ENCODE results near the gene SLC22A23.

Gene SLC22A23

DNA sequence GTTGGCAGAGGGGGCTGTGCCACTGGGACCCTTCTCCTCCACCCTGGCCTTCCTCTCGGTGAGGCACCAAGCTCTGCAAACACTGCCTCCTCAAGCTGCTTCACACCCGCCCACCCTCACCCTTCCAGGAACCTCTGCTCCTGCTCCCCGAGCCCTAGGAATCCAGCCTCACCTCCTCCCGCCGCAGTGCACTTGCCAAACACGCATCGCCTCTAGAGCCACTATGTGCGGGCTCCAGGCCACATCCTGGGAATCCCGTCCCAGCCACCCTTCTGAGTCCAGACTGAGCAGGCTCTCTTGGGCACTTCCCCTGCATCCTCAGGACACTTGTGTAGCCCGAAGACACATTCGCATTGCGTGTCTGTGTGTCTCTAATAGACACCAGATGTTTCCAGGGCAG, 179.6 kb downstream of the SLC22A23 start:
- TF ChIP-seq, protein P1, sequence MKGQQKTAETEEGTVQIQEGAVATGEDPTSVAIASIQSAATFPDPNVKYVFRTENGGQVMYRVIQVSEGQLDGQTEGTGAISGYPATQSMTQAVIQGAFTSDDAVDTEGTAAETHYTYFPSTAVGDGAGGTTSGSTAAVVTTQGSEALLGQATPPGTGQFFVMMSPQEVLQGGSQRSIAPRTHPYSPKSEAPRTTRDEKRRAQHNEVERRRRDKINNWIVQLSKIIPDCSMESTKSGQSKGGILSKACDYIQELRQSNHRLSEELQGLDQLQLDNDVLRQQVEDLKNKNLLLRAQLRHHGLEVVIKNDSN (IDR thresholded peaks at IDR 0.05): no peak
- TF ChIP-seq EGR1 (IDR thresholded peaks at IDR 0.05) (no peak), CEBPB (IDR thresholded peaks at IDR 0.05) (no peak), TEAD4 (IDR thresholded peaks at IDR 0.05) (no peak), TAF1 (IDR thresholded peaks at IDR 0.05; ENCODE audit: low read depth) (no peak)

DNA sequence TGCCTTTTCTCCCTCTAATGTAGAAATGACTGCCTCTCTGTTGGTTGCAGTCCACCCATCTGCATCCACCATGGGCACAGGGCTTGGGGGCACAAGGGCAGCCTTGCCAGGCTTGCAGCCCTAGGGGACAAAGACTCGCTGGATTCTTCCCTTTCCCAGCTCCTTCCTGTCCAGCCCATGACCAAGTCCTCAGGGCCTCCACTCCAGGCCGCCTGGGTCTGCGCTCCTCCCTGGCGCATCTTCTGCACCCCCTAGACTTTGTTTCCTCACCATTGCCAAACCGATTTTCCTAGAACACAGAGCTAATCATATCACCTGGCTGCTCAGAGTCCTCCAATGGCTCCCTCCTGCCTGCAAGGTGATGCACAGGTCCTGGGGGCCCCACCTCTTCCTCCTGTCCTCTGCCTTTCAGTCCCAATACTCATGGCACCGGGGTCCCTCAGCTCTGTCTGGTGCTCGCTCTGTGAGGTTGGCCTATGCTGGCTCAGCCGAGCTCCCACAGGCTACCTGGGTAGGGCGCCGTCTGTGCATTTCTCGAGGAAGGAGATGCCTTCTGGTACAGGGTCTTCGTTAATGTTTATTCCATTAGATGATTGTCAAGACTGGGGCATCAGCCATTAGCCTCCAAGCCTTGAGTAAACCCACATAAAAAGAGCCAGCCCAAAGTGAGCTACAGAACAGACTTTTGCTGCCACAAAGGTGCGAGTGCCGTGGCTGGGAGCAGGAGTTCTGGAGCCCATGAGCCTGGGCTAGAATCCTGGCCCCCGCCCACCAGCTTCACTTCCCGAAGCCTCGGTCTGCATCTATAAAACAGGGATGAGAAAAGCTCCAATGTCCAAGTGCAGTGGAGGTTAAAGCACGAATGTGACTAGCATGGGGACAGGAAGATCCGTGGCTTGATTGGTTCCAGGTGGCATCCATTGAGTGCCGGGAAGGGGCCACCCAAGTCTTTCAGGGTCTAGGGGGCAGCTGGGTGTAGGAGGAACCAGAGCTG, 180.4 kb downstream of the SLC22A23 start:
- TF ChIP-seq TAF1 (IDR thresholded peaks at IDR 0.05; ENCODE audit: low read depth): no peak
- TF ChIP-seq YY1 (IDR thresholded peaks at IDR 0.05; ENCODE audit: low read depth): no peak
- no peak for TF ChIP-seq EGR1 (IDR thresholded peaks at IDR 0.05)
- TF ChIP-seq NFIC (IDR thresholded peaks at IDR 0.05): no peak
- no peak for TF ChIP-seq ZBTB7A (IDR thresholded peaks at IDR 0.05; ENCODE audit: low read depth)
- TF ChIP-seq RAD21 (IDR thresholded peaks at IDR 0.05; ENCODE audit: low read depth): no peak
- TF ChIP-seq, protein P2, sequence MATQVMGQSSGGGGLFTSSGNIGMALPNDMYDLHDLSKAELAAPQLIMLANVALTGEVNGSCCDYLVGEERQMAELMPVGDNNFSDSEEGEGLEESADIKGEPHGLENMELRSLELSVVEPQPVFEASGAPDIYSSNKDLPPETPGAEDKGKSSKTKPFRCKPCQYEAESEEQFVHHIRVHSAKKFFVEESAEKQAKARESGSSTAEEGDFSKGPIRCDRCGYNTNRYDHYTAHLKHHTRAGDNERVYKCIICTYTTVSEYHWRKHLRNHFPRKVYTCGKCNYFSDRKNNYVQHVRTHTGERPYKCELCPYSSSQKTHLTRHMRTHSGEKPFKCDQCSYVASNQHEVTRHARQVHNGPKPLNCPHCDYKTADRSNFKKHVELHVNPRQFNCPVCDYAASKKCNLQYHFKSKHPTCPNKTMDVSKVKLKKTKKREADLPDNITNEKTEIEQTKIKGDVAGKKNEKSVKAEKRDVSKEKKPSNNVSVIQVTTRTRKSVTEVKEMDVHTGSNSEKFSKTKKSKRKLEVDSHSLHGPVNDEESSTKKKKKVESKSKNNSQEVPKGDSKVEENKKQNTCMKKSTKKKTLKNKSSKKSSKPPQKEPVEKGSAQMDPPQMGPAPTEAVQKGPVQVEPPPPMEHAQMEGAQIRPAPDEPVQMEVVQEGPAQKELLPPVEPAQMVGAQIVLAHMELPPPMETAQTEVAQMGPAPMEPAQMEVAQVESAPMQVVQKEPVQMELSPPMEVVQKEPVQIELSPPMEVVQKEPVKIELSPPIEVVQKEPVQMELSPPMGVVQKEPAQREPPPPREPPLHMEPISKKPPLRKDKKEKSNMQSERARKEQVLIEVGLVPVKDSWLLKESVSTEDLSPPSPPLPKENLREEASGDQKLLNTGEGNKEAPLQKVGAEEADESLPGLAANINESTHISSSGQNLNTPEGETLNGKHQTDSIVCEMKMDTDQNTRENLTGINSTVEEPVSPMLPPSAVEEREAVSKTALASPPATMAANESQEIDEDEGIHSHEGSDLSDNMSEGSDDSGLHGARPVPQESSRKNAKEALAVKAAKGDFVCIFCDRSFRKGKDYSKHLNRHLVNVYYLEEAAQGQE (IDR thresholded peaks at IDR 0.05; ENCODE audit: low read depth): no peak

DNA sequence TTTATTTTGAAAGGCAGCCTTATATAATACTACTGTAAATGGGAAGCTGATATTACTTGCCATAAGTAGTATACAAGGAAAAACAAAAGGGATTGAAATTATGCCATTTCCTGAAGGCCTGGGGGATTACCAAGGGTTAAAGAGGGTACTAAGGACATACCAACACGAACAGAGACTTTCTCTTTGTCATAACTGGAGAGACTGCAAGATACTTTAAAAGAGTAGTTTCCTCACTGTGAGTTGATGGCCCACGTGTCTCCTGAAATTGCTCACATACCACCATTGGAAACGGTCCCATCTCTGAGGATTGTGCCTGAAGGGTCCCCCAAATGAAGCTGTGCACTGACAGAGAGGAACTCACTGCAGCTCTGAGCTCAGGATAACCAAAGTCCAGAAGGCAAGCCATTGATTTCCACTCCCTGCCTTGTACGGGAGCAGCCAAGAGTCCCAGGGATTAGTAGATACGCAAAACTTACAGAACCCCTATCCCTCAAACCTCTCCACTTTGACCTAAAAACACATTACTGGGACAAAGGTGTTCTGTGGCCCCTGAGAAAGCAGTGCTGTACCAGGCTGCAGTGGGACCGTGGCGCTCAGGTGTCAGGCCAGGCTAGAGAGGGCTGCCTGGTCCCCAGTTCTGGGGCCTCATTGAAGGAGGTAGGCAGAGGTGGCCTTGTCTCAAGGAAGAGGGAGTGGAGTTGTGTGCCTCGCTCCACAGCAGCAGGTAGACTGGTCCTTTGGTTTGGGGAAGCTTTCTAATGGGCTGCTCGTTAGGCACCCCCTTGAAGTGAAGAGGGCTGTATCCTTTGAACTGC, 182.9 kb downstream of the SLC22A23 start:
- TF ChIP-seq TAF1 (IDR thresholded peaks at IDR 0.05; ENCODE audit: low read depth) (no peak), ZBTB7A (IDR thresholded peaks at IDR 0.05; ENCODE audit: low read depth) (no peak), FOXM1 (IDR thresholded peaks at IDR 0.05; ENCODE audit: borderline replicate concordance, low read depth) (no peak), NFIC (IDR thresholded peaks at IDR 0.05) (no peak), YY1 (IDR thresholded peaks at IDR 0.05; ENCODE audit: low read depth) (no peak), EP300 (IDR thresholded peaks at IDR 0.05; ENCODE audit: borderline replicate concordance) (no peak), CREB1 (IDR thresholded peaks at IDR 0.05; ENCODE audit: low read depth) (no peak), EGR1 (IDR thresholded peaks at IDR 0.05) (no peak), CEBPB (IDR thresholded peaks at IDR 0.05) (no peak), TEAD4 (IDR thresholded peaks at IDR 0.05) (no peak), RAD21 (IDR thresholded peaks at IDR 0.05; ENCODE audit: low read depth) (no peak), TCF12 (IDR thresholded peaks at IDR 0.05; ENCODE audit: low read depth) (no peak)
- TF ChIP-seq, protein P3, sequence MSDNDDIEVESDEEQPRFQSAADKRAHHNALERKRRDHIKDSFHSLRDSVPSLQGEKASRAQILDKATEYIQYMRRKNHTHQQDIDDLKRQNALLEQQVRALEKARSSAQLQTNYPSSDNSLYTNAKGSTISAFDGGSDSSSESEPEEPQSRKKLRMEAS (IDR thresholded peaks at IDR 0.05): no peak
- TF ChIP-seq, protein P2 (IDR thresholded peaks at IDR 0.05; ENCODE audit: low read depth): no peak
- TF ChIP-seq, protein P1 (IDR thresholded peaks at IDR 0.05): no peak

DNA sequence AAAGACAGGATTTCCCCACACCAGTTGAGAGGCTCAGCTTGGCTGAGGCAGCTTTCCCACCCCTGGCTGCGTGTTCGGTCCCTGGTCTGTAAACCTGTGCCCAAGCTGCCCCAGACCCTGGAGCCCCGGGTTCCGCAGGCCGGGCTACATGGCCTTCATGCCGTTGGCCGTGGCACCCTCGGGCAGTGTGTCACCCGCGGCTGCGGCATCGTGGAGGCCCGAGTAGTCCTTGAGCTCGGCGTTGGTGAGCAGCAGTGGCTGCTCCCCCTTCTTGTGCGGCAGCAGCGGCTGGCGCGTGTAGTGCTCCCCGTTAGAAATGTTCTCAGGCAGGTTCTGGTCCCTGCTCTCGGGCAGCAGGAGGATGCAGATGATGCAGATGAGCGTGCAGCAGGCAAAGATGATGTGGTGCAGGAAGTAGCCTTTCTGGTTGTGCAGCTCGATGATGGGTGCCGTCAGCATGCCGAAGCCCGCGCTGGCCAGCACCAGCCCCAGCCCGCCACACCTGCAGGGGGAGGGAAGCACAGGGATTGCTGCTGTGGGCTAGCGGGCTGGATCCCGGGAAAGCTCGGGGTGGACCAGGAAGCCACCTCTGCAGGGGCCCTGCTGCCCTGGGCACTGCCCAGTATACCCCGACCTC, 183.8 kb downstream of the SLC22A23 start:
- TF ChIP-seq, protein P1 (IDR thresholded peaks at IDR 0.05): no peak
- TF ChIP-seq EGR1 (IDR thresholded peaks at IDR 0.05) (no peak), NFIC (IDR thresholded peaks at IDR 0.05) (no peak), CEBPB (IDR thresholded peaks at IDR 0.05) (no peak), FOXM1 (IDR thresholded peaks at IDR 0.05; ENCODE audit: borderline replicate concordance, low read depth) (no peak), RAD21 (IDR thresholded peaks at IDR 0.05; ENCODE audit: low read depth) (no peak), TEAD4 (IDR thresholded peaks at IDR 0.05) (no peak)
- TF ChIP-seq, protein P2 (IDR thresholded peaks at IDR 0.05; ENCODE audit: low read depth): no peak
